HepG2 (cell line): ENCODE measurements around the gene SLC29A1. TPM values are rescaled to one million over a fixed set of nuclear protein-coding genes. Genes with fewer than 3 reads are reported as not detected.
A peak's percentile ranks its signal among the peaks of the same experiment; 100 is the strongest.

Source experiments
- GATAD1 ChIP-seq: IDR thresholded peaks from 2 replicates; pipeline ENCODE4 v1.6.1; 2016; ENCODE audit warnings: missing genetic modification reagents, missing compliant biosample characterization
- GZF1 ChIP-seq: sonication (generic); formaldehyde crosslinking; IDR thresholded peaks from 2 replicates; pipeline ENCODE4 v1.5.1; 2020; ENCODE audit warnings: mild to moderate bottlenecking, missing genetic modification reagents
- JARID2 ChIP-seq: sonication (generic); formaldehyde crosslinking; IDR thresholded peaks from 2 replicates; pipeline ENCODE4 v1.8.1; 2023; ENCODE audit warnings: missing genetic modification reagents, inconsistent platforms; ENCODE audit not compliant: insufficient replicate concordance
- JUN ChIP-seq: sonication (generic); formaldehyde crosslinking; IDR thresholded peaks from 2 replicates; pipeline ENCODE4 v1.4.0; 2020; ENCODE audit warnings: mild to moderate bottlenecking, missing genetic modification reagents
- MED8 ChIP-seq: sonication (generic); formaldehyde crosslinking; IDR thresholded peaks from 2 replicates; pipeline ENCODE4 v1.8.1; 2023; ENCODE audit warnings: mild to moderate bottlenecking, missing genetic modification reagents; ENCODE audit not compliant: insufficient replicate concordance
- MXD1 ChIP-seq: sonication (generic); formaldehyde crosslinking; IDR thresholded peaks from 2 replicates; pipeline ENCODE4 v1.4.0; 2020; ENCODE audit warnings: mild to moderate bottlenecking, missing genetic modification reagents
- SIN3B ChIP-seq: fragments of 150-350 bp; IDR thresholded peaks from 2 replicates; pipeline ENCODE4 v1.6.1; 2014; ENCODE audit warnings: low read length
- SPEN ChIP-seq: sonication (generic); formaldehyde crosslinking; IDR thresholded peaks from 2 replicates; pipeline ENCODE4 v1.5.1; 2020; ENCODE audit warnings: low read depth, mild to moderate bottlenecking, missing genetic modification reagents
- ZBED4 ChIP-seq: sonication (generic); formaldehyde crosslinking; IDR thresholded peaks from 2 replicates; pipeline ENCODE4 v1.4.0; 2020; ENCODE audit warnings: missing genetic modification reagents, borderline replicate concordance
- ZFP41 ChIP-seq: sonication (generic); formaldehyde crosslinking; IDR thresholded peaks from 2 replicates; pipeline ENCODE4 v1.4.0; 2020; ENCODE audit warnings: mild to moderate bottlenecking, missing genetic modification reagents, borderline replicate concordance
- ZNF121 ChIP-seq: sonication (generic); formaldehyde crosslinking; IDR thresholded peaks from 2 replicates; pipeline ENCODE4 v1.5.0; 2020; ENCODE audit warnings: mild to moderate bottlenecking, missing genetic modification reagents
- ZNF362 ChIP-seq: sonication (generic); formaldehyde crosslinking; IDR thresholded peaks from 2 replicates; pipeline ENCODE4 v1.4.0; 2020; ENCODE audit warnings: missing genetic modification reagents, mild to moderate bottlenecking, borderline replicate concordance
- ZNF629 ChIP-seq: sonication (generic); formaldehyde crosslinking; conservative IDR thresholded peaks from 2 replicates; pipeline ENCODE4 v1.5.0; 2020; ENCODE audit warnings: missing genetic modification reagents
- ZSCAN25 ChIP-seq: sonication (generic); formaldehyde crosslinking; IDR thresholded peaks from 2 replicates; pipeline ENCODE4 v1.8.0; 2022; ENCODE audit warnings: mild to moderate bottlenecking, missing genetic modification reagents
- polyA plus RNA-seq, 8 experiments: library from polyadenylated mRNA; depleted of rRNA in 3 of 8; stranded (reverse) in 7 of 8; unstranded in 1 of 8; fragments of >200 nt; fragmentation: Illumina TruSeq in 4 of 8; extraction: Trizol in 4 of 8; gene quantifications; 2 replicates each; pipeline versions ENCODE4 v1.2.1 to v1.2.3, GENCODE V29; 2011 to 2016; ENCODE audit warnings: low read depth in 4 of 8, missing spikeins in 1 of 8, mixed read lengths in 1 of 8; ENCODE audit not compliant: insufficient read depth in 1 of 8
- total RNA-seq, 5 experiments: library from RNA; depleted of rRNA; stranded (reverse); fragments of >200 nt; fragmentation: Illumina TruSeq; extraction: Trizol; gene quantifications; 2 replicates each; pipeline ENCODE4 v1.2.3, GENCODE V29; 2016; ENCODE audit warnings: low read depth in 1 of 5
- TF ChIP-seq, protein P1 (sequence below): sonication (generic); formaldehyde crosslinking; IDR thresholded peaks from 2 replicates; pipeline ENCODE4 v1.4.0; 2020; ENCODE audit warnings: low read depth, missing genetic modification reagents
- TF ChIP-seq, protein P2 (sequence below): sonication (generic); formaldehyde crosslinking; IDR thresholded peaks from 2 replicates; pipeline ENCODE4 v1.4.0; 2020; ENCODE audit warnings: missing genetic modification reagents

The SLC29A1 gene
- total and polyA plus RNA-seq, 2 of the 13 experiments (the other 11 are each of a cell fraction or from before 2014, with no cell fraction given) = 43.2 to 106 TPM

GRCh38 chr6:44220913-44221290 lies 2.5 kb upstream of the SLC29A1 start (continued):
- TF ChIP-seq, protein P1, sequence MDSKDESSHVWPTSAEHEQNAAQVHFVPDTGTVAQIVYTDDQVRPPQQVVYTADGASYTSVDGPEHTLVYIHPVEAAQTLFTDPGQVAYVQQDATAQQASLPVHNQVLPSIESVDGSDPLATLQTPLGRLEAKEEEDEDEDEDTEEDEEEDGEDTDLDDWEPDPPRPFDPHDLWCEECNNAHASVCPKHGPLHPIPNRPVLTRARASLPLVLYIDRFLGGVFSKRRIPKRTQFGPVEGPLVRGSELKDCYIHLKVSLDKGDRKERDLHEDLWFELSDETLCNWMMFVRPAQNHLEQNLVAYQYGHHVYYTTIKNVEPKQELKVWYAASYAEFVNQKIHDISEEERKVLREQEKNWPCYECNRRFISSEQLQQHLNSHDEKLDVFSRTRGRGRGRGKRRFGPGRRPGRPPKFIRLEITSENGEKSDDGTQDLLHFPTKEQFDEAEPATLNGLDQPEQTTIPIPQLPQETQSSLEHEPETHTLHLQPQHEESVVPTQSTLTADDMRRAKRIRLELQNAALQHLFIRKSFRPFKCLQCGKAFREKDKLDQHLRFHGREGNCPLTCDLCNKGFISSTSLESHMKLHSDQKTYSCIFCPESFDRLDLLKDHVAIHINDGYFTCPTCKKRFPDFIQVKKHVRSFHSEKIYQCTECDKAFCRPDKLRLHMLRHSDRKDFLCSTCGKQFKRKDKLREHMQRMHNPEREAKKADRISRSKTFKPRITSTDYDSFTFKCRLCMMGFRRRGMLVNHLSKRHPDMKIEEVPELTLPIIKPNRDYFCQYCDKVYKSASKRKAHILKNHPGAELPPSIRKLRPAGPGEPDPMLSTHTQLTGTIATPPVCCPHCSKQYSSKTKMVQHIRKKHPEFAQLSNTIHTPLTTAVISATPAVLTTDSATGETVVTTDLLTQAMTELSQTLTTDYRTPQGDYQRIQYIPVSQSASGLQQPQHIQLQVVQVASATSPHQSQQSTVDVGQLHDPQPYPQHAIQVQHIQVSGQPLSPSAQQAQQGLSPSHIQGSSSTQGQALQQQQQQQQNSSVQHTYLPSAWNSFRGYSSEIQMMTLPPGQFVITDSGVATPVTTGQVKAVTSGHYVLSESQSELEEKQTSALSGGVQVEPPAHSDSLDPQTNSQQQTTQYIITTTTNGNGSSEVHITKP (CRISPR knock-in tag) = no peak
- TF ChIP-seq ZBED4 (CRISPR knock-in tag) = no peak
- TF ChIP-seq MED8 = no peak
- TF ChIP-seq ZNF362 (CRISPR knock-in tag) = no peak
- TF ChIP-seq, protein P2, sequence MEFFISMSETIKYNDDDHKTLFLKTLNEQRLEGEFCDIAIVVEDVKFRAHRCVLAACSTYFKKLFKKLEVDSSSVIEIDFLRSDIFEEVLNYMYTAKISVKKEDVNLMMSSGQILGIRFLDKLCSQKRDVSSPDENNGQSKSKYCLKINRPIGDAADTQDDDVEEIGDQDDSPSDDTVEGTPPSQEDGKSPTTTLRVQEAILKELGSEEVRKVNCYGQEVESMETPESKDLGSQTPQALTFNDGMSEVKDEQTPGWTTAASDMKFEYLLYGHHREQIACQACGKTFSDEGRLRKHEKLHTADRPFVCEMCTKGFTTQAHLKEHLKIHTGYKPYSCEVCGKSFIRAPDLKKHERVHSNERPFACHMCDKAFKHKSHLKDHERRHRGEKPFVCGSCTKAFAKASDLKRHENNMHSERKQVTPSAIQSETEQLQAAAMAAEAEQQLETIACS (CRISPR knock-in tag) = no peak
- 0 out of 2 replicates have a peak, but pooled peaks have one; percentile 5 for TF ChIP-seq GATAD1
- TF ChIP-seq ZNF121 = peak; percentile 96
- no peak for TF ChIP-seq JARID2 (CRISPR knock-in tag)
- TF ChIP-seq SPEN = no peak
- TF ChIP-seq GZF1 (CRISPR knock-in tag) = no peak
- TF ChIP-seq MXD1 (CRISPR knock-in tag) = no peak
- no peak for TF ChIP-seq JUN (CRISPR knock-in tag)
- no peak for TF ChIP-seq ZSCAN25 (CRISPR knock-in tag)
- no peak for TF ChIP-seq SIN3B
- no peak for TF ChIP-seq ZNF629
- no peak for TF ChIP-seq ZFP41 (CRISPR knock-in tag)
